OCI-LY1 (cell line): Measurements from ENCODE around the gene VWA3B.

ENCODE experiments used
- CTCF ChIP-seq: fragments of 200-600 bp; sonication (generic), shearing (Covaris generic); IDR thresholded peaks from 2 replicates; pipeline ENCODE4 v1.5.1; 2017; ENCODE audit warnings: mild to moderate bottlenecking, antibody characterized with exemption, low read length, moderate library complexity, mixed read lengths
- EZH2 ChIP-seq: fragments of 200-600 bp; sonication (generic), shearing (Covaris generic); IDR thresholded peaks from 2 replicates; pipeline ENCODE4 v1.8.0; 2017; ENCODE audit warnings: borderline replicate concordance, mixed run types, mild to moderate bottlenecking, antibody characterized with exemption, low read length, moderate library complexity, mixed read lengths

GRCh38 chr2:98160554-98160953 is 73.6 kb downstream of the VWA3B start:
- no peak for TF ChIP-seq CTCF
- no peak for TF ChIP-seq EZH2
